GM19438 (cell line): ENCODE results near the gene PLK3.
"Not testable (repeated sequence)": the region's sequence is repeated elsewhere in the genome, so short reads cannot be mapped to it uniquely, and the experiment has no call there.

Experiments
- ATAC-seq: cut with Tn5 transposase; IDR thresholded peaks from one replicate; pipeline ENCODE4 v1.9.1; 2021; ENCODE audit warnings: low read depth; ENCODE audit not compliant: unreplicated experiment

PLK3 gene

GRCh38 chr1:44799770-44800584, at the start of gene PLK3:
Gene PLK3 (plus strand): TSS chr1:44800377. CDS start chr1:44800464, 87 bp downstream.
- peak; percentile 72 for ATAC-seq

DNA sequence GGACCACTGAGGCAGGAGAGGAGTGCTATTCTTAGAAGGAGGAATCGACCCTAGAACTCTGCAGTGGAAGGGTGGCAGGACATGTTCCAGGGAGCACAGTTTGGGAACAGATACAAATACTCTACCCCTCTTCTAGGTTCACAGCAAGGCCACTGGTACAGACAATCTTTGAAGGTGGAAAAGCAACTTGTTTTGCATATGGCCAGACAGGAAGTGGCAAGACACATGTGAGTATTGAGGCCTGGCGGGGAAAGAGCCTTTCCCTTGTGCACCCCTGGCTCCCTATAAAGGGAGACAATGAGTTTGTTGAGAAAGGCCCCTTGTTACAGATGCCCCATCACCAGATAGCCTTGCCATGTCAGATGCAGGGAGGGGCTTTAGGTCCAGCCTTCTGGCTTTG, 42.8 kb upstream of the PLK3 start:
- ATAC-seq: no peak

DNA sequence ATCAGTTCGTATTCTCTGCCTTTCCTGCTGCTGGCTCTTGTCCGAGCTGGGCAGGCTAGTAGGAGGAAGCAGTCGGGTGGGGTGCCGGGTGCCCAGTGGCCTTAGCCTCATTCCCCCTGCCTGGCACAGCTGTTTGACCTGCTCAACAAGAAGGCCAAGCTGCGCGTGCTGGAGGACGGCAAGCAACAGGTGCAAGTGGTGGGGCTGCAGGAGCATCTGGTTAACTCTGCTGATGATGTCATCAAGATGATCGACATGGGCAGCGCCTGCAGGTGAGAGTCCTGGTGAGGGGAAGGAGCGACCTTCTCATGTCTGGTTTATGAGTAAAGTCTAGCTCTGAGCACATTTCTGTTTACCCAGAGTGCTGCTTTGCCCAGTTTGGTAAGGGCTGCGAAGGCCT, 41.1 kb upstream of the PLK3 start:
- no peak for ATAC-seq

- ATAC-seq: no peak
These were observed 39.3 kb upstream of the PLK3 start for GRCh38 chr1:44760876-44761275.

GRCh38 chr1:44766421-44766820, 33.8 kb upstream of the PLK3 start:
- not testable (repeated sequence) for ATAC-seq

GRCh38 chr1:44775078-44775929, 24.9 kb upstream of the PLK3 start, which contains the start of gene RPS8:
Gene RPS8 (plus strand): TSS chr1:44775540. CDS start chr1:44775597, 57 bp downstream.
- ATAC-seq: peak; percentile 75

- ATAC-seq: no peak
These were observed 24.0 kb upstream of the PLK3 start for GRCh38 chr1:44775930-44776729.

DNA sequence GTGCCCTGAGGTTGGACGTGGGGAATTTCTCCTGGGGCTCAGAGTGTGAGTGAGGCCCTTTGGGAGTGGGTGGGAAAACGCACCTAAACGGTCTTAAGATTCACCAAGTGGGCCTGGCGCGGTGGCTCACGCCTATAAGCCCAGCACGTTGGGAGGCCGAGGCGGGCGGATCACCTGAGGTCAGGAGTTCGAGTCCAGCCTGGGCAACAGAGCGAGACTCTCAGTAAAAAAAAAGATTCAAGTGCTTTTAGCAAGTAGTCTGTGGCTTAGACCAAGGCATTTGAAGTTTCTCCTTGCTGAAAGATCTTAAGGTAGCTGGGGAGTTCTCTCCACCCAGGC, 23.5 kb upstream of the PLK3 start:
- ATAC-seq: no peak

DNA sequence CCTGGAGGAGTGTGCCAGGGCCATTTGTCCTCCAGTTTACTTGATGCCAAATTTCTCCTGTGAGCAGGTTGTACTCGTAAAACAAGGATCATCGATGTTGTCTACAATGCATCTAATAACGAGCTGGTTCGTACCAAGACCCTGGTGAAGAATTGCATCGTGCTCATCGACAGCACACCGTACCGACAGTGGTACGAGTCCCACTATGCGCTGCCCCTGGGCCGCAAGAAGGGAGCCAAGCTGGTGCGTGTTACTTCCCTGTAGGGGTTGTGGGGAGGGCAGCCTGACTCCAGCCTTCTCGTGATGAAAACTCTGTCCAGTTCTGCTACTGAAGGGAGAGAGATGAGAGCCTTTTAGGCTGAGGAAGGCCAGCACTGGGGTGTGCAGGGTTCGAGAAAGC, 22.6 kb upstream of the PLK3 start:
- no peak for ATAC-seq

DNA sequence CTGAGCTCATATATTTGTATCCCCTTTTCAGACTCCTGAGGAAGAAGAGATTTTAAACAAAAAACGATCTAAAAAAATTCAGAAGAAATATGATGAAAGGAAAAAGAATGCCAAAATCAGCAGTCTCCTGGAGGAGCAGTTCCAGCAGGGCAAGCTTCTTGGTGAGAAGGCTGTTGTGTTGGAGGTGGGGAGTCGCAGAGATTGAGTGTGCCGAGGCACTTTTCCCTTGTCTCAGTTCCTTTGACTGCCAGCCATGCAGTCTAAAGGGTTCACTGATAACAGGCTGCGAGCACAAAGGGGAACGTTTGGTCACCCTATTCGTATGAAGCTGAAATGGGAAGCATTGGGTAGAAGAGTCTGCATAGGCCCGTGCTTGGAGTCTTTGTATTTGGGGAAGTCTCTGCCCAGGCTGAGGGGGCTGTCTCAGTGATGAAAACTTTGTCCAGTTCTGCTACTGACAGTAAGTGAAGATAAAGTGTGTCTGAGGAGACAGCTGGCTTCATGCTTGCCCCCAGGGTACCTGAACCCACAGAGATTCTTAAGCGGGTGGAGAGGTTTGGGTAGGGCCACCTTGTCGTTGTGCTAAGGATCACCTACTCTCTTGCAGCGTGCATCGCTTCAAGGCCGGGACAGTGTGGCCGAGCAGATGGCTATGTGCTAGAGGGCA, 22.1 kb upstream of the PLK3 start:
- no peak for ATAC-seq

- no peak for ATAC-seq
These were observed 21.2 kb upstream of the PLK3 start for GRCh38 chr1:44778705-44779576.

DNA sequence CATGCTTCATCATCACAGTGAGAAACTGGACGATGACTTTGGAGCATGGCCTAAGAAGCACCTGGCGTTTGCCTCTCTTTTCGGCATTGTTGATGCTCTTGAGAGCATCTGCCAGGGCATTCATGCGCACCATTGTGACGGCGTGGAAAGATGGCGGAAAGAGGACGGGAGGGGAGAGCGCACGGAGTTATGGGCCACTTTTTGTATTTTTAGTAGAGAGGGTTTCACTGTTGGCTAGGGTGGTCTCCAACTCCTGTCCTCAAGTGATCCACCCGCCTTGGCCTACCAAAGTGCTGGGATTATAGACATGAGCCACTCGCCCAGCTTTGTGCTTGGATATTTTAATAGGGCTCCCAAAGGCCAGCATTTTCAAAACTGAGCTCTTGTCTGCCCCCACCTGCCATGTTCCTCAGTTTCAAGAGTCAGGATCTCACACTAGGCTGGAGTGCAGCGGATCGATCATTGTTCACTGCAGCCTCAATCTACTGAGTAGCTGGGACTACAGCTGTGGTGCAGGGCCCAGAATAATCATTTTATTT, 19.5 kb upstream of the PLK3 start:
- no peak for ATAC-seq

- no peak for ATAC-seq
These were observed 16.5 kb upstream of the PLK3 start for GRCh38 chr1:44783697-44784093.

GRCh38 chr1:44784094-44785028, 15.8 kb upstream of the PLK3 start:
- no peak for ATAC-seq

DNA sequence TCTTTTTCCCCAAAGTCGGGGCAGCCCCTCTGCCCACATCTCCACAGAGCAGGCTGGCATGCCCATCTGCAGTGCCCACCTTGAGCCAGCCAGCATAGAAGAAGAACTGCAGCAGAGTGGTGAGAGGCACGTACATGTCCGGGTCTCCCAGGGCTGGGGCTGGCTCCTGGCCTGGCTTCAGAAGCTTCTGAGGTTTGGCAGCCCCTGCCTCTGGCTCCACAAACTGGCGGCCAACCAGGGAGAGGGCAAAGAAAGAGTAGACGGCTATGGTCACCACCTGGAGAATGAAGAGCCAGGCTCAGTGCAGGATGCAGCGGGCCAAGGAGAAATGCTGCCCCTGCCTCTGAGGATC, 15.2 kb upstream of the PLK3 start:
- ATAC-seq: no peak

DNA sequence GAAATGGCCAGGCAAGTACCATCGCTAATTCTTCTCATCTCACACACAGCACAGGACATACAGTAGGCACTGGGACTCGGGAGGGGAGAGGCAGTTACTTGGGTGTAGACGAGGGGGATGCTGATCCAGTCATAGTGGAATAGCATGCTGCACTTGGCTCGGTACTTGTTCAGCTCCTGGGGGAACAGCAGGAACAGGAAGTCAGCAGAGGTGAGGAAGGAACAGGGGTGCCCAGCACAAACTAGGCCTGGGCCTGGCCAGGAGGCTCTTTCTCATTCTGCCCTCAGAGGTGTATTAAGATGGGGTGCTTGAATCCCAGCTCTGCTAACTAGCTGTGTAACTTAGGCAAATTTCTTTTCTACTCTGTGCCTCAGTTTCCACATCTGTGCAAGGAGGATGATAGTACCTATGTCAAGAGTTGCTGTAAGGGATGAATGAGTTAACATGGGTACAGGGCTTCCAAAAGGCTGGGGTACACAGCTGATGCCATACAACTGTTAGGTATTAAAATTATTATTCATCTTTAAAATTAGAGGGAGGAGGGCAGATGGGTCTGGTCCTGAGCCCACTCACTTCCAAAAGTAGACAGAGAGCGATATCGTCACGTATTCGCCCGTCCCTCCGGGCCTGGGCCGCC, 14.6 kb upstream of the PLK3 start:
- no peak for ATAC-seq

GRCh38 chr1:44786138-44786840, 13.9 kb upstream of the PLK3 start:
- peak; percentile 44 for ATAC-seq
